ENCODE data around the gene NARS2.

Gene NARS2, protein sequence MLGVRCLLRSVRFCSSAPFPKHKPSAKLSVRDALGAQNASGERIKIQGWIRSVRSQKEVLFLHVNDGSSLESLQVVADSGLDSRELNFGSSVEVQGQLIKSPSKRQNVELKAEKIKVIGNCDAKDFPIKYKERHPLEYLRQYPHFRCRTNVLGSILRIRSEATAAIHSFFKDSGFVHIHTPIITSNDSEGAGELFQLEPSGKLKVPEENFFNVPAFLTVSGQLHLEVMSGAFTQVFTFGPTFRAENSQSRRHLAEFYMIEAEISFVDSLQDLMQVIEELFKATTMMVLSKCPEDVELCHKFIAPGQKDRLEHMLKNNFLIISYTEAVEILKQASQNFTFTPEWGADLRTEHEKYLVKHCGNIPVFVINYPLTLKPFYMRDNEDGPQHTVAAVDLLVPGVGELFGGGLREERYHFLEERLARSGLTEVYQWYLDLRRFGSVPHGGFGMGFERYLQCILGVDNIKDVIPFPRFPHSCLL

DNA sequence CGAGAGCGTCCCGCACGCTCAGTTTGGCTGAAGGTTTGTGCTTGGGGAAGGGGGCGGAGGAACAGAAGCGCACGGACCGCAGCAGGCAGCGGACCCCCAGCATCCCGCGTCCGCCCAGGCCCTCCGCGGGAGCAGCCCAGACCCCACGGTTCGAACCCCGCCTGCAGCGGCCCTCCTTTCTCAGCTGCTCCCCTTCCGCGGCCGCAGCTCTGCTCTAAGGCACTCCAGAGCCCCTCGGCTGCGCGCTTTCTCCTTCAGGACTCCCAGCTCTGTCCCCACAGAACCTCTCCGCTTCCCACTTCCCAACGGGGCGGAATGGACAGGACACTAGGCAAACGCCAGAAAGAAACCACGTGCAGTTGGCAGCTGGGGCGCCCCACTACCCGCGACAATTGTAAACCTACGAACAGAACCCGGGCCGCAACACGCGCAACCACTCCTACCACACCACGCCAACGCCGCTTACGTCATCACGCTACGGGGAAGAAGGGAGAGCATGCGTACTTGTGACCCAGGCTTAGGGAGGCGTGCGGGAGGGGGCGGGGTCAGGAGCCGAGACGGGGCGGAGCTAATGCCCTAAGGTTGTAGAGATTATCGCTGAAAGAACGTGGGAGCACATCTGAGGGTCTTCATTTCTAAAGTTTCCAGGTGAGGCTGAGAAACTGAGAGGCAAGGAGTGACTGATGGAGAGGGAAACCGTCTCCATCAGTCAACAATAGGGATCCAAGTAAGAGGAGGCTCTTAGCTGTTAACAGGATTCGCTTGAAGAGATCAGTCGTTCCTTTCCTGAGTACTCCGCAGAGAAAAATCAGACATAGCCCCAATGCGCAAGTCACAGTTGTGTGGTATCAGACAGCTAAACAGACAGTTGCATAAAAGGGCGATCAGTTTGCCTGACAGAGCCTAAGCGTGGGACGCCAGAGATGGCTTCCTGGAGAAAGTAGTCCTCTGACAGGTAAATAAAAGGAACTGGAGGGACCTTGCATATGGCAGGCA is at the start of gene NARS2:
Gene NARS2, minus strand, starts transcription at position 479 of the 996 bp plus-strand sequence. Its CDS starts 376 bp downstream, at position 103.
- TF ChIP-seq EGR1 (IDR thresholded peaks at IDR 0.05) (0 out of 2 replicates have a peak, but pooled peaks have one; percentile 6), CEBPB (IDR thresholded peaks at IDR 0.05) (no peak), TEAD4 (IDR thresholded peaks at IDR 0.05) (no peak), ZBTB7A (IDR thresholded peaks at IDR 0.05; ENCODE audit: low read depth) (no peak), NFIC (IDR thresholded peaks at IDR 0.05) (no peak), EP300 (IDR thresholded peaks at IDR 0.05; ENCODE audit: borderline replicate concordance) (no peak), RAD21 (IDR thresholded peaks at IDR 0.05; ENCODE audit: low read depth) (no peak), TAF1 (IDR thresholded peaks at IDR 0.05; ENCODE audit: low read depth) (peak; percentile 74; the same call in 1 of the 2 replicates), TCF12 (IDR thresholded peaks at IDR 0.05; ENCODE audit: low read depth) (no peak), USF1 (IDR thresholded peaks at IDR 0.05) (peak; percentile 55), YY1 (IDR thresholded peaks at IDR 0.05; ENCODE audit: low read depth) (no peak; the same call in 1 of the 2 replicates), FOXM1 (IDR thresholded peaks at IDR 0.05; ENCODE audit: borderline replicate concordance, low read depth) (no peak), CREB1 (IDR thresholded peaks at IDR 0.05; ENCODE audit: low read depth) (peak; percentile 67)
- TF ChIP-seq, protein P1, sequence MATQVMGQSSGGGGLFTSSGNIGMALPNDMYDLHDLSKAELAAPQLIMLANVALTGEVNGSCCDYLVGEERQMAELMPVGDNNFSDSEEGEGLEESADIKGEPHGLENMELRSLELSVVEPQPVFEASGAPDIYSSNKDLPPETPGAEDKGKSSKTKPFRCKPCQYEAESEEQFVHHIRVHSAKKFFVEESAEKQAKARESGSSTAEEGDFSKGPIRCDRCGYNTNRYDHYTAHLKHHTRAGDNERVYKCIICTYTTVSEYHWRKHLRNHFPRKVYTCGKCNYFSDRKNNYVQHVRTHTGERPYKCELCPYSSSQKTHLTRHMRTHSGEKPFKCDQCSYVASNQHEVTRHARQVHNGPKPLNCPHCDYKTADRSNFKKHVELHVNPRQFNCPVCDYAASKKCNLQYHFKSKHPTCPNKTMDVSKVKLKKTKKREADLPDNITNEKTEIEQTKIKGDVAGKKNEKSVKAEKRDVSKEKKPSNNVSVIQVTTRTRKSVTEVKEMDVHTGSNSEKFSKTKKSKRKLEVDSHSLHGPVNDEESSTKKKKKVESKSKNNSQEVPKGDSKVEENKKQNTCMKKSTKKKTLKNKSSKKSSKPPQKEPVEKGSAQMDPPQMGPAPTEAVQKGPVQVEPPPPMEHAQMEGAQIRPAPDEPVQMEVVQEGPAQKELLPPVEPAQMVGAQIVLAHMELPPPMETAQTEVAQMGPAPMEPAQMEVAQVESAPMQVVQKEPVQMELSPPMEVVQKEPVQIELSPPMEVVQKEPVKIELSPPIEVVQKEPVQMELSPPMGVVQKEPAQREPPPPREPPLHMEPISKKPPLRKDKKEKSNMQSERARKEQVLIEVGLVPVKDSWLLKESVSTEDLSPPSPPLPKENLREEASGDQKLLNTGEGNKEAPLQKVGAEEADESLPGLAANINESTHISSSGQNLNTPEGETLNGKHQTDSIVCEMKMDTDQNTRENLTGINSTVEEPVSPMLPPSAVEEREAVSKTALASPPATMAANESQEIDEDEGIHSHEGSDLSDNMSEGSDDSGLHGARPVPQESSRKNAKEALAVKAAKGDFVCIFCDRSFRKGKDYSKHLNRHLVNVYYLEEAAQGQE (IDR thresholded peaks at IDR 0.05; ENCODE audit: low read depth): no peak
- TF ChIP-seq, protein P2, sequence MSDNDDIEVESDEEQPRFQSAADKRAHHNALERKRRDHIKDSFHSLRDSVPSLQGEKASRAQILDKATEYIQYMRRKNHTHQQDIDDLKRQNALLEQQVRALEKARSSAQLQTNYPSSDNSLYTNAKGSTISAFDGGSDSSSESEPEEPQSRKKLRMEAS (IDR thresholded peaks at IDR 0.05): peak; percentile 96

DNA sequence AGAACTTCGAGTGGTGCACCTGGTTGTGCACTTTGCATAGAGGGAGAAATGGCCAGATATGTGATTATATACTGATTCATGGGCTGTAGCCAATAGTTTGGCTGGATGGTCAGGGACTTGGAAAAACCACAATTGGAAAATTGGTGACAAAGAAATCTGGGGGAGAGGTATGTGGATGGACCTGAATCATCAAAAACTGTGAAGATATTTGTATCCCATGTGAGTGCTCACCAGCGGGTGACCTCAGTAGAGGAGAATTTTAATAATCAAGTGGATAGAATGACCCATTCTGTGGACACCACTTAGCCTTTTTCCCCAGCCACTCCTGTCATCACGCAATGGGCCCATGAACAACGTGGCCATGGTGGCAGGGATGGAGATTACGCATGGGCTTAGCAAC is 48.0 kb upstream of the NARS2 start:
- TF ChIP-seq EGR1 (IDR thresholded peaks at IDR 0.05): no peak
- no peak for TF ChIP-seq NFIC (IDR thresholded peaks at IDR 0.05)
- TF ChIP-seq TCF12 (IDR thresholded peaks at IDR 0.05; ENCODE audit: low read depth): no peak
- no peak for TF ChIP-seq TAF1 (IDR thresholded peaks at IDR 0.05; ENCODE audit: low read depth)
- no peak for TF ChIP-seq TEAD4 (IDR thresholded peaks at IDR 0.05)
- no peak for TF ChIP-seq RAD21 (IDR thresholded peaks at IDR 0.05; ENCODE audit: low read depth)
- TF ChIP-seq FOXM1 (IDR thresholded peaks at IDR 0.05; ENCODE audit: borderline replicate concordance, low read depth): no peak
- TF ChIP-seq, protein P1 (IDR thresholded peaks at IDR 0.05; ENCODE audit: low read depth): no peak
- TF ChIP-seq YY1 (IDR thresholded peaks at IDR 0.05; ENCODE audit: low read depth): no peak
- no peak for TF ChIP-seq CREB1 (IDR thresholded peaks at IDR 0.05; ENCODE audit: low read depth)
- TF ChIP-seq CEBPB (IDR thresholded peaks at IDR 0.05): no peak
- TF ChIP-seq USF1 (IDR thresholded peaks at IDR 0.05): no peak
- TF ChIP-seq ZBTB7A (IDR thresholded peaks at IDR 0.05; ENCODE audit: low read depth): no peak
- TF ChIP-seq, protein P2 (IDR thresholded peaks at IDR 0.05): no peak
- no peak for TF ChIP-seq EP300 (IDR thresholded peaks at IDR 0.05; ENCODE audit: borderline replicate concordance)

GRCh38 chr11:78620159-78620558 is 45.5 kb upstream of the NARS2 start:
- no peak for TF ChIP-seq CREB1 (IDR thresholded peaks at IDR 0.05; ENCODE audit: low read depth)
- no peak for TF ChIP-seq TCF12 (IDR thresholded peaks at IDR 0.05; ENCODE audit: low read depth)
- no peak for TF ChIP-seq USF1 (IDR thresholded peaks at IDR 0.05)
- no peak for TF ChIP-seq TEAD4 (IDR thresholded peaks at IDR 0.05)
- TF ChIP-seq EP300 (IDR thresholded peaks at IDR 0.05; ENCODE audit: borderline replicate concordance): no peak
- no peak for TF ChIP-seq ZBTB7A (IDR thresholded peaks at IDR 0.05; ENCODE audit: low read depth)
- TF ChIP-seq, protein P1 (IDR thresholded peaks at IDR 0.05; ENCODE audit: low read depth): no peak
- TF ChIP-seq NFIC (IDR thresholded peaks at IDR 0.05): no peak
- TF ChIP-seq, protein P2 (IDR thresholded peaks at IDR 0.05): no peak
- no peak for TF ChIP-seq CEBPB (IDR thresholded peaks at IDR 0.05)
- no peak for TF ChIP-seq RAD21 (IDR thresholded peaks at IDR 0.05; ENCODE audit: low read depth)
- TF ChIP-seq TAF1 (IDR thresholded peaks at IDR 0.05; ENCODE audit: low read depth): no peak
- TF ChIP-seq EGR1 (IDR thresholded peaks at IDR 0.05): no peak
- TF ChIP-seq YY1 (IDR thresholded peaks at IDR 0.05; ENCODE audit: low read depth): no peak
- TF ChIP-seq FOXM1 (IDR thresholded peaks at IDR 0.05; ENCODE audit: borderline replicate concordance, low read depth): no peak
